NCI-H2196 treated with DMSO at 0.1 percent for 48 hours (cell line): ENCODE data around the gene PSMC2.
"Not testable (repeated sequence)": the region's sequence is repeated elsewhere in the genome, so short reads cannot be mapped to it uniquely, and the experiment has no call there.

Experiments used
- DNase-seq: peaks from one replicate; lab custom pipeline; 2025; ENCODE audit not compliant: unreplicated experiment; lab: John Stamatoyannopoulos, UW

The PSMC2 gene

GRCh38 chr7:103373866-103374643, 26.6 kb downstream of the PSMC2 start:
- DNase-seq, result no peak

DNA sequence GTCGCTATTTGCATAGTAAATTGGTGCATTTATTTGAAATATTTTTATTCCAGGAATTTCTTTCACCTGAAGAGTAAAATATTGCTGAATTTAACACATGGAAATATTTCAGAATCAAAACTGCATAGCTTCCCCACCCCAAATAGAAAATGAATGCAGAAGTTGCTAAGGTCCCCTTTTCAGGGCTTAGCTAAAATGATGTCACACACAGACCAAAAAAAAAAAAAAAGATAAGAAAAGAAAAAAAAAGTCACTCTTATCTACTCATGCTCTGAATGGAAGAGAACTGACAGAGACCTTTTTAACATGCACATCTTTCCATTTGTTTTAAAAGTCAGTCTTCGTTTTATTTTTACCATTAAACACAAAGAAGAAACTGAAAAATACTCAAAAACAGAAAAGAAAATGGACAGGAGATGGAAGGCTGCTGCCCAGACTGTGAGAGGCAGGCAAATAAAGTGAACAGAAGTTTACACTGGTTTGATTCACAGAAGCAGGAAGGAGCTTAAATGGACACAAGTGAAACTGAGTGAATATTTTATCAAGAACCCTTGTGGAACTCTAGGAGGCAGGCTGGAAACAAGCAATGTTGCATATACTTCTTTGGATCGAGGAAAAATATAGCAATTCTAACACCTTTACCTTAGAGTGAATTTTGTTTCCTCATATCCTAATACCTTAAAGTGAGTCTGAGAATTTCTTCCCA, 32.0 kb downstream of the PSMC2 start:
- DNase-seq, result no peak

DNA sequence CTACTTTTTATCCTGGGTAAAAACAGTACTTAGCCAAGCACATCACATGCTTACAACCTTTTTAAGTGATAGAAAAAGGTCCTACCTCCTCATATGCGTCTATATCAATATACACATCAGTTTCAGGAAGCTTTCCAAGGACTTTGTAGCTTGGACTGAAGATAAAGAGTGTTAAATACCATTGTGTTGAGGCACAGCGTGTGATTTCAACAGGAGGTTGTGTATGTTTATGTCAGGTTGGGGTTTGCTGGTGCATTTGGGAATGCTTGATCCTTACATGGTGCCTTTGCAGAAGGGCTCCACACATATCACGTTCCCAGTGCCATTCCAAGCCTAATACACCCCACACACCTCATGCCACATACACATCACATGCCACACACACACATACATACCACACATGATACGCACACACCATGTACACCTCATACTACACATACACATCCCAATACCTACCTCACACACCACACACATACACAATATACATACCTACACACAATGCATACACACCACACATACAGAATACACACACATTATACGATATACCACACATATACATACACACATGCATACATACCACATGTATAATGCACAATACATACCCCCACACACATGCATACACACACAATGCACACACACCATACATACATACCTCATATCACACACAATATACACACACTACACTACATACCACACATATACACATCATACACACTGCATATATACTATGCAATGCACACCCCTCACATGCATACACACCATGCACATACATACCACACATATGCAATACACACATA, 33.1 kb downstream of the PSMC2 start:
- no peak for DNase-seq

DNA sequence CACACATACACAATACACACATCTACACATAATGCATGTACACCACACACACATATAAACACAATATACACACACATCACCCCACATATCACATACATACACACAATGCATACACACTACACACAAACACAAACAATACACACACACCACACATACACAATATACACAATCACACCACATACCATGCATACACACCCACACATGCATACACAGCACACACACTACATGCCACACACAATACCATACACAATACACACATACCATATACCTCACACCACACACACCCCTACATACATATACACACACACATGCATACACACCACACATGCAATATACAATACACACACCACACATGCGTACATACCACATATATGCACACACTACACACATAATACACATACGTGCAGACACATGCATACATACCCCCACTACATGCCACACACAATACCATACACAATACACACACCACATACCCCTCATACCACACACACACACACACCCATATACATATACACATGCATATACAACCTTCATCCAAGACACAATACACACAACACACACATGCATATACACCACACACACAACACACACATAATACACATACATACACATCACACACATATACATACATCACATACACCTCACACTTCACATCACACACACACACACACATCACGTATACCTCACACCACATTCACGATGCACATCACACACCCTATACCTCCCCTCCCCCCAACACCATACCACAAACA, 34.0 kb downstream of the PSMC2 start:
- DNase-seq, result no peak

GRCh38 chr7:103382032-103382402, 34.6 kb downstream of the PSMC2 start:
- no peak for DNase-seq

- no peak for DNase-seq
These were observed 39.8 kb downstream of the PSMC2 start for GRCh38 chr7:103387242-103387641.

DNA sequence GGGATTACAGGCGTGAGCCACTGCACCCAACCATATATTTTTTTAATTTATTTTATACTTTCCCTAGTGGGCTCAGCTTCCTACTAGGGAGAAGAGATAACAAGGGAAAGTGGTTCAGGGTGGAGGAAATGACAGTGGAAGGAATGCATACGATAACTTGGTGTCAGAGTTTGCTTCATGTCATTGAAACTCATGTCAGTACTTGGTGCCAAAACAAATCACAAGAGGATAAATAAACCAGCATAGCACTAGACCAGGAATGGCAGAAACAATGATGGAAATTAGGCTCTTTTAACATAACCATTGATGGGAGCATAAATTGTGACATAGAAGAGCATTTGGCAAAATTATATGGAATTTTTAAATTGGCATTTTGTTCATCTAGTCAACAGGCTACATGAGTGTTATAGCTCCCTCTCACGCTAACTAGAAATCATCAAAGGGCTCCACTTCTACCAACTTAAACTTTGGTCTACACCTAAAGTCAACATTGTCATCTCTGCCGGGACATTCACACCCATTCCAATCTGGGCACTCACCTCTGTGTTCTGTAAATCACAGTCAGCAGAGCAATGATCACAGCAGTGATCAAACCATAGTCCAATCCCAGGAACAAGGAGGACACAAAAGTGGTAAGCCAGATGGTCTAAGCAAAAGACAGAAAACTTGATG, 41.2 kb downstream of the PSMC2 start:
- DNase-seq, result no peak

- no peak for DNase-seq
These were observed 41.8 kb downstream of the PSMC2 start for GRCh38 chr7:103389263-103389662.

GRCh38 chr7:103391150-103391549, 43.7 kb downstream of the PSMC2 start:
- DNase-seq, result no peak

DNA sequence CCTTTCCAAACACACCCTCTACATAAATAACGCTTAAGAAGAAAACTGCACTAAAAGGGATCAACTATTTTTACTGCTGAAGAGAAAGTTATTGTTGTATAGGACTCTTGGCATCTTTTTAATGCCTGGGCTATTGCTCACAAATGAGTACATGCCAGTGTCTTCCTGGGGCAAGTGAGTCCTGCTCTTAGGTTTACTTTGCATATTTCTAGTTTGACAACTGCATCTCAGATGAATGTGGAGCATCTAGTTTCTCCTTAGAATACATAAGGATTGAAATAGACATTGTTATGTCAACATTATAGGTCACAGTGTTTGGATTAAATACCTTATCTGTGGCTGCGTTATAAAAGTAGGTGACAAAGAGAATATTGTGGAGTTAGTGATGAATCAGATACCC, 44.5 kb downstream of the PSMC2 start:
- no peak for DNase-seq

DNA sequence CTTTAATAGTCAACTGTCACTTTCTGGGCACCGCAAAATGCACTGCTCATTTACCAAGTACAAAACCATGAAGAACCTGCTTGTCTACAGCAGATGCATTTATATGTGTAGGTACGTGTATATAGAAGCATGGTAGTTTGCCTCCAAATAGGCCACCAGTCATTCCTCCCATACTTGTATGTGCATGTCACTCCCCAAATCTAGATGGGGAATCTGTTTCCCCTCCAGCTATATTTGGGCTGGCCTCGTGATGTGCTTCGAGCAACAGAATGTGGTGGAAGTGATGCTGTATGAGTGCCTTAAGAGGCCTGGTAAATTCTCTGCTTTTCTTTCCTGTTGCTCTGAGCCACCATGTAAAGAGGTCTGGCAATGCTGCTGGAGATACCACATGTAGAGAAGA, 47.1 kb downstream of the PSMC2 start:
- DNase-seq, result no peak

DNA sequence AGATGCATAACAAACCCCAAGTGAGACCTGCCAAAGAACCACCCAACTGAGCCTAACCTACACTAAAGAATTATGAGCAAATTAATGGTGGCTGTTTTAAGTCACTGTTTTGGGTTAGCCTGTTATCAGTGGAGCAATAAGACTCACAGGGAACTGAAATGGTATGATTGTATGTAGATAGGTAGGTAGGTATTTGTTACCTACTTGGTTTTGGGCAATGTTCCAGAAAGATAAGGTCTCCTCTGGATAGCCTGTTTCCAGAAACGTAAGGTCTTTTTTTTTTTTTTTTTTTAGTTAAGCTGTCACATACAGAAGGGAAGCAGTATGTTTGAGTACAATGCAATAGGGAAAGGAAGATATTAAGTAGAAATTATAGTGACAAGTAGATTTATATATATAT, 47.6 kb downstream of the PSMC2 start:
- no peak for DNase-seq

DNA sequence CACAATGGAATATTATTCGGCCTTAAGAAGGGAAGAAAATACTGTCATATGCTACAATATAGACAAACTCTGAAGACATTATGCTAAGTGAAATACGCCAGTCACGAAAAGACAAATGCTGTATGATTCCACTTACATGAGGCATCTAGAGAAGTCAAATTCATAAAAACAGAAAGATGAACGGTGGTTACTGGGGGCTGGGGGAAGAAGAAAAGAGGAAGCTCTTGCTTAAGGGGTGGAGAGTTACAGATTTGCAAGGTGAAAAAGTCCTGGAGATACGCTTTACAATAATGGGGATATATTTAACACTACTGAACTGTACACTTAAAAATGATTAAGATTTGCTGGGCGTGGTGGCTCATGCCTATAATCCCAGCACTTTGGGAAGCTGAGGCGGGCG, 49.0 kb downstream of the PSMC2 start:
- no peak for DNase-seq

DNA sequence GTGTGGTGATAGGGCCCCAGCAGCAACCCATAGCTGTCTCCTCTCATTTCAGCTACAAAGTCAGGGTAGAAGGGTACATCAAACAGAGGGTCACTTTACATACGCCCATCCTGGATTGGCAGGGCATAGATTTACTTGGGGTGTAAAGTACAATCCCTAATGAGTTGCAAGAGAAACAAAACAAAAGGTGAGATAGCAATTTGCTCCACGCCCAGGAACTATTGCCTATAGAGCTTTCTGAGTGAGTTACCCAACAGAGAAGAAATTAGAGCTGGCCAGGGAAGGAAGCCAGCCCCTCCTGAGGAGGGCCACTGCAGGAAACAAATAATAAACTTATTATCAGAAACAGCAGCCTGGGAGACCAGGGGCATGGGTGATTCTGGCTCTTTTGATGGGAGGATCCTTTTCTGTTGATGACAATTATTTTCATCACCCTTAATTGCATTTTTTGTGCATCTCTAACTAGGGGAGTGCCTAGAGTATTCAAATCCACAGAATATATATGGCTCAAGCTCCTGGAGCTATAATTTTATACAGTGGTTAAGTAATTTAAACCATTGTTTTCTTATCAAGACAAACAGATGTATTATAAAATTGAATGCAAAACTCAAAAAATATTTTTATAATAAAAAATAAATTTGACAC, 51.2 kb downstream of the PSMC2 start:
- no peak for DNase-seq

- DNase-seq, result not testable (repeated sequence)
These were observed 52.2 kb downstream of the PSMC2 start for GRCh38 chr7:103399687-103400086.

DNA sequence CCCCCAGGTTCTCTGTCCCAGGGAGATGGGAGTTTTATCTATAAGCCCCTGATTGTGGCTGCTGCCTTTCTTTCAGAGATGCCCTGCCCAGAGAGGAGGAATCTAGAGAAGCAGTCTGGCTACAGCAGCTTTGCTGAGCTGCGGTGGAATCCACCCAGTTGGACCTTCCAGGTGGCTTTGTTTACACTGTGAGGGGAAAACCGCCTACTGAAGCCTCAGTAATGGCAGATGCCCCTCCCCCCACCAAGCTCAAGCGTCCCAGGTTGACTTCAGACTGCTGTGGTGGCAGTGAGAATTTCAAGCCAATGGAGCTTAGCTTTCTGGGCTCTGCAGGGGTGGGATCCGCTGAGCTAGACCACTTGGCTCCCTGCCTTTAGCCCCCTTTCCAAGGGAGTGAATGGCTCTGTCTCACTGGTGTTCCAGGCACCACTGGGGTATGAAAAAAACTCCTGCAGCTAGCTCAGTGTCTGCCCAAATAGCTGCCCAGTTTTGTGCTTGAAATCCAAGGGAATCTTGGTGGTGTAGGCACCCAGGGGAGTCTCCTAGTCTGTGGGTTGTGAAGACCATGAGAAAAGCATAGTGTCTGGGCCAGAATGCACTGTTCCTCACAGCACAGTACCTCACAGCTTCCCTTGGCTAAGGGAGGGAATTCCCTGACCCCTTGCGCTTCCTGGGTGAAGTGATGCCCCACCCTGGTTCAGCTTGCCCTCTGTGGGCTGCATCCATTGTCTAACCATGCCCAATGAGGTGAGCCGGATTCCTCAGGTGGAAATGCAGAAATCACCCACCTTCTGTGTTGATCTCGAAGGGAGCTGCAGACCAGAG, 58.6 kb downstream of the PSMC2 start:
- DNase-seq, result not testable (repeated sequence)

GRCh38 chr7:103412151-103412550, 64.7 kb downstream of the PSMC2 start:
- DNase-seq, result no peak

DNA sequence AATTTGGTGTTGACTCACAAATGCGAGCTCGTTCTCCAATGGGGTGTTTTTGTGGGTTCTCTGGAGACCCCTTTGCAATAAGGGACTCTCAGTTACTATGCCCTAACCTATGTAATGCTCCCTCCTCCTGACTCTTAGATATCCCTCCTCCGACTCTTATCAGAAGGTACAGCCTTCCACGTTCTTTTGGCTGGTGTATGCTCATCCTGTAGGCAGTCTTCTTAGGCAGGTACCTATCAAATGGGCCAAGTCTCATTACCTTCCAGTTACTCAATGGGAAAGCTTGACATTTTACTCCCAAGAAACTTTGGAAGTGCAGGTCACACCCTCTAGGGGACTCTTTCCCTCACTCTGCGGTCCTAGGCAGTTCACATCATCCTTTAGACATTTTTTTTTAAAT, 66.0 kb downstream of the PSMC2 start:
- DNase-seq, result no peak

GRCh38 chr7:103418241-103418640, 70.8 kb downstream of the PSMC2 start:
- no peak for DNase-seq
